ENCODE data around the gene CCDC88A. TPM values are rescaled to one million over a fixed set of nuclear protein-coding genes. Genes with fewer than 3 reads are reported as not detected.

The CCDC88A gene
- total and polyA plus RNA-seq, 2 donors (not counting 1 experiment from before 2014, with no cell fraction given), result 40.8 to 56.5 TPM

- Histone ChIP-seq H3K27ac (ENCODE audit: insufficient read depth, low read length) (no peak overlapping the region), H3K36me3 (ENCODE audit: control insufficient read depth, insufficient read depth, low read length) (no peaks in the 10 kb centered on the region), H3K4me1 (ENCODE audit: control insufficient read depth, extremely low read depth, insufficient read depth, low read length) (no peaks in the 10 kb centered on the region), H3K4me2 (ENCODE audit: extremely low read depth, insufficient read depth, low read length) (no peak overlapping the region), H2AFZ (ENCODE audit: low read length) (no peak overlapping the region), H3K4me3 (replicated peaks in 1 of 4; ENCODE audit: control extremely low read depth in 1 of 4, insufficient read depth in 1 of 4, low read depth in 3 of 4, low read length in 4 of 4) (no peak overlapping the region), H3K9ac (ENCODE audit: insufficient read depth, low read length) (no peak overlapping the region), H3K79me2 (ENCODE audit: control insufficient read depth, insufficient read depth, low read length) (no peaks in the 10 kb centered on the region), H3K9me3 (ENCODE audit: control insufficient read depth, insufficient read depth, low read depth, low read length) (no peaks in the 10 kb centered on the region), H4K20me1 (ENCODE audit: control insufficient read depth, extremely low read depth, insufficient read depth, low read length) (no peaks in the 10 kb centered on the region), H3K27me3 (ENCODE audit: control insufficient read depth, insufficient read depth, low read length) (peaks cover 9% of the 10 kb centered on the region)
- no peak for DNase-seq (ENCODE audit: low read depth in 2 of 2)
- TF ChIP-seq EZH2 (IDR thresholded peaks at IDR 0.05; ENCODE audit: low read length, missing control alignments), result no peak
- no peak for TF ChIP-seq CTCF (conservative IDR thresholded peaks at IDR 0.05 in 1 of 2, IDR thresholded peaks at IDR 0.05 in 1 of 2; ENCODE audit: low read depth in 1 of 2, low read length in 2 of 2)
These were observed 40.1 kb upstream of the CCDC88A start for GRCh38 chr2:55459714-55460274.

DNA sequence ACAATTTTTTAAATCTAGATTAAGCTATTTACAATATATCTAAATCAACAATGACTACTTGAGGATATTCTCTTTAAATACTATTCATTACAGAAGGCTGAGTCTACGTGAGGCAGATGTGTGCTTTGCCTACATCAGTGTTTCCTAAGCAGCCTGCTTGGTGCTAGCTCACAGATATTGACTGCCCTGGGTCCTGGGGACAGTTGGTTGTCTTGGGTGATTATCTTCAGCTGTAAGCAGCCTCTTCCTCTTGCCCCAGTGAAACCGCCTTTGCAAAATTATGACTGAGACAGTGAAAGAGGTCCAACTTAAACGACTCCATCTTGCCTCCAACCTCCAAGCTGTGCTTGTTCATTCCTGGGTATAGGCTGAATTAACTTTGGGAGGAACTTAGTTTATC is 39.6 kb upstream of the CCDC88A start:
- Histone ChIP-seq H3K79me2 (ENCODE audit: control insufficient read depth, insufficient read depth, low read length) (no peaks in the 10 kb centered on the region), H3K9ac (ENCODE audit: insufficient read depth, low read length) (no peak overlapping the region), H4K20me1 (ENCODE audit: control insufficient read depth, extremely low read depth, insufficient read depth, low read length) (no peaks in the 10 kb centered on the region), H3K4me3 (replicated peaks in 1 of 4; ENCODE audit: control extremely low read depth in 1 of 4, insufficient read depth in 1 of 4, low read depth in 3 of 4, low read length in 4 of 4) (no peak overlapping the region), H2AFZ (ENCODE audit: low read length) (no peak overlapping the region), H3K9me3 (ENCODE audit: control insufficient read depth, insufficient read depth, low read depth, low read length) (no peaks in the 10 kb centered on the region), H3K36me3 (ENCODE audit: control insufficient read depth, insufficient read depth, low read length) (no peaks in the 10 kb centered on the region), H3K27ac (ENCODE audit: insufficient read depth, low read length) (no peak overlapping the region), H3K4me2 (ENCODE audit: extremely low read depth, insufficient read depth, low read length) (no peak overlapping the region), H3K4me1 (ENCODE audit: control insufficient read depth, extremely low read depth, insufficient read depth, low read length) (no peaks in the 10 kb centered on the region), H3K27me3 (ENCODE audit: control insufficient read depth, insufficient read depth, low read length) (peaks cover 9% of the 10 kb centered on the region)
- TF ChIP-seq CTCF (conservative IDR thresholded peaks at IDR 0.05 in 1 of 2, IDR thresholded peaks at IDR 0.05 in 1 of 2; ENCODE audit: low read depth in 1 of 2, low read length in 2 of 2) (no peak), EZH2 (IDR thresholded peaks at IDR 0.05; ENCODE audit: low read length, missing control alignments) (no peak)
- DNase-seq (ENCODE audit: low read depth in 2 of 2), result no peak

- Histone ChIP-seq H3K36me3 (ENCODE audit: control insufficient read depth, insufficient read depth, low read length) (no peaks in the 10 kb centered on the region), H3K27ac (ENCODE audit: insufficient read depth, low read length) (no peak overlapping the region), H3K4me1 (ENCODE audit: control insufficient read depth, extremely low read depth, insufficient read depth, low read length) (no peaks in the 10 kb centered on the region), H3K79me2 (ENCODE audit: control insufficient read depth, insufficient read depth, low read length) (no peaks in the 10 kb centered on the region), H3K9me3 (ENCODE audit: control insufficient read depth, insufficient read depth, low read depth, low read length) (no peaks in the 10 kb centered on the region), H3K9ac (ENCODE audit: insufficient read depth, low read length) (no peak overlapping the region), H2AFZ (ENCODE audit: low read length) (no peak overlapping the region), H3K4me2 (ENCODE audit: extremely low read depth, insufficient read depth, low read length) (no peak overlapping the region), H4K20me1 (ENCODE audit: control insufficient read depth, extremely low read depth, insufficient read depth, low read length) (no peaks in the 10 kb centered on the region), H3K4me3 (replicated peaks in 1 of 4; ENCODE audit: control extremely low read depth in 1 of 4, insufficient read depth in 1 of 4, low read depth in 3 of 4, low read length in 4 of 4) (no peak overlapping the region), H3K27me3 (ENCODE audit: control insufficient read depth, insufficient read depth, low read length) (peaks cover 5% of the 10 kb centered on the region)
- no peak for TF ChIP-seq EZH2 (IDR thresholded peaks at IDR 0.05; ENCODE audit: low read length, missing control alignments)
- TF ChIP-seq CTCF (conservative IDR thresholded peaks at IDR 0.05 in 1 of 2, IDR thresholded peaks at IDR 0.05 in 1 of 2; ENCODE audit: low read depth in 1 of 2, low read length in 2 of 2), result no peak
- no peak for DNase-seq (ENCODE audit: low read depth in 2 of 2)
These were observed 34.5 kb upstream of the CCDC88A start for GRCh38 chr2:55454121-55454520.

Measured in fibroblast of lung (primary cell).